Measurements from ENCODE around the gene ALDOC. TPM values are rescaled to one million over a fixed set of nuclear protein-coding genes. Genes with fewer than 3 reads are reported as not detected.

ALDOC gene
- total and polyA plus RNA-seq, 2 of the 13 experiments (the other 11 are each of a cell fraction or from before 2014, with no cell fraction given): 15.4 to 60.9 TPM

GRCh38 chr17:28552176-28552999 is 24.3 kb downstream of the ALDOC start, which contains the start of gene UNC119 (continued):
- TF ChIP-seq, protein P1, sequence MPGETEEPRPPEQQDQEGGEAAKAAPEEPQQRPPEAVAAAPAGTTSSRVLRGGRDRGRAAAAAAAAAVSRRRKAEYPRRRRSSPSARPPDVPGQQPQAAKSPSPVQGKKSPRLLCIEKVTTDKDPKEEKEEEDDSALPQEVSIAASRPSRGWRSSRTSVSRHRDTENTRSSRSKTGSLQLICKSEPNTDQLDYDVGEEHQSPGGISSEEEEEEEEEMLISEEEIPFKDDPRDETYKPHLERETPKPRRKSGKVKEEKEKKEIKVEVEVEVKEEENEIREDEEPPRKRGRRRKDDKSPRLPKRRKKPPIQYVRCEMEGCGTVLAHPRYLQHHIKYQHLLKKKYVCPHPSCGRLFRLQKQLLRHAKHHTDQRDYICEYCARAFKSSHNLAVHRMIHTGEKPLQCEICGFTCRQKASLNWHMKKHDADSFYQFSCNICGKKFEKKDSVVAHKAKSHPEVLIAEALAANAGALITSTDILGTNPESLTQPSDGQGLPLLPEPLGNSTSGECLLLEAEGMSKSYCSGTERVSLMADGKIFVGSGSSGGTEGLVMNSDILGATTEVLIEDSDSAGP (CRISPR knock-in tag; IDR thresholded peaks at IDR 0.05; ENCODE audit: borderline replicate concordance): peak; percentile 27; the same call in 1 of the 2 replicates
- 0 out of 2 replicates have a peak, but pooled peaks have one; percentile 46 for TF ChIP-seq YEATS4 (CRISPR knock-in tag; IDR thresholded peaks at IDR 0.05; ENCODE audit: borderline replicate concordance)
- no peak for TF ChIP-seq SP140L (CRISPR knock-in tag; IDR thresholded peaks at IDR 0.05; ENCODE audit: borderline replicate concordance)
- no peak for TF ChIP-seq THAP9 (CRISPR knock-in tag; IDR thresholded peaks at IDR 0.05; ENCODE audit: borderline replicate concordance)
- TF ChIP-seq KDM3A (CRISPR knock-in tag; IDR thresholded peaks at IDR 0.05; ENCODE audit: low read depth): 0 out of 2 replicates have a peak, but pooled peaks have one; percentile 35
- TF ChIP-seq, protein P2, sequence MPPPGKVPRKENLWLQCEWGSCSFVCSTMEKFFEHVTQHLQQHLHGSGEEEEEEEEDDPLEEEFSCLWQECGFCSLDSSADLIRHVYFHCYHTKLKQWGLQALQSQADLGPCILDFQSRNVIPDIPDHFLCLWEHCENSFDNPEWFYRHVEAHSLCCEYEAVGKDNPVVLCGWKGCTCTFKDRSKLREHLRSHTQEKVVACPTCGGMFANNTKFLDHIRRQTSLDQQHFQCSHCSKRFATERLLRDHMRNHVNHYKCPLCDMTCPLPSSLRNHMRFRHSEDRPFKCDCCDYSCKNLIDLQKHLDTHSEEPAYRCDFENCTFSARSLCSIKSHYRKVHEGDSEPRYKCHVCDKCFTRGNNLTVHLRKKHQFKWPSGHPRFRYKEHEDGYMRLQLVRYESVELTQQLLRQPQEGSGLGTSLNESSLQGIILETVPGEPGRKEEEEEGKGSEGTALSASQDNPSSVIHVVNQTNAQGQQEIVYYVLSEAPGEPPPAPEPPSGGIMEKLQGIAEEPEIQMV (CRISPR knock-in tag; IDR thresholded peaks at IDR 0.05; ENCODE audit: low read depth): no peak
- peak; percentile 61; the same call in 1 of the 2 replicates for TF ChIP-seq MAZ (IDR thresholded peaks at IDR 0.05; ENCODE audit: borderline replicate concordance, low read depth, low read length)
- TF ChIP-seq MAZ (CRISPR knock-in tag; IDR thresholded peaks at IDR 0.05; ENCODE audit: low read depth): no peak
- TF ChIP-seq TEF (CRISPR knock-in tag; IDR thresholded peaks at IDR 0.05): 0 out of 2 replicates have a peak, but pooled peaks have one; percentile 32
- no peak for TF ChIP-seq SCMH1 (CRISPR knock-in tag; IDR thresholded peaks at IDR 0.05; ENCODE audit: borderline replicate concordance)
- TF ChIP-seq CENPBD1 (CRISPR knock-in tag; IDR thresholded peaks at IDR 0.05; ENCODE audit: borderline replicate concordance, low read depth): 0 out of 2 replicates have a peak, but pooled peaks have one; percentile 59
- peak; percentile 72 for TF ChIP-seq ZSCAN21 (CRISPR knock-in tag; IDR thresholded peaks at IDR 0.05; ENCODE audit: borderline replicate concordance)
- TF ChIP-seq SIN3A (IDR thresholded peaks at IDR 0.05; ENCODE audit: borderline replicate concordance, low read depth, low read length): peak; percentile 2; the same call in 1 of the 2 replicates
- TF ChIP-seq ZNF468 (CRISPR knock-in tag; IDR thresholded peaks at IDR 0.05): 0 out of 2 replicates have a peak, but pooled peaks have one; percentile 28
- TF ChIP-seq CHCHD3 (CRISPR knock-in tag; IDR thresholded peaks at IDR 0.05): no peak
- TF ChIP-seq ZFP82 (CRISPR knock-in tag; IDR thresholded peaks at IDR 0.05; ENCODE audit: borderline replicate concordance): no peak
- TF ChIP-seq, protein P3, sequence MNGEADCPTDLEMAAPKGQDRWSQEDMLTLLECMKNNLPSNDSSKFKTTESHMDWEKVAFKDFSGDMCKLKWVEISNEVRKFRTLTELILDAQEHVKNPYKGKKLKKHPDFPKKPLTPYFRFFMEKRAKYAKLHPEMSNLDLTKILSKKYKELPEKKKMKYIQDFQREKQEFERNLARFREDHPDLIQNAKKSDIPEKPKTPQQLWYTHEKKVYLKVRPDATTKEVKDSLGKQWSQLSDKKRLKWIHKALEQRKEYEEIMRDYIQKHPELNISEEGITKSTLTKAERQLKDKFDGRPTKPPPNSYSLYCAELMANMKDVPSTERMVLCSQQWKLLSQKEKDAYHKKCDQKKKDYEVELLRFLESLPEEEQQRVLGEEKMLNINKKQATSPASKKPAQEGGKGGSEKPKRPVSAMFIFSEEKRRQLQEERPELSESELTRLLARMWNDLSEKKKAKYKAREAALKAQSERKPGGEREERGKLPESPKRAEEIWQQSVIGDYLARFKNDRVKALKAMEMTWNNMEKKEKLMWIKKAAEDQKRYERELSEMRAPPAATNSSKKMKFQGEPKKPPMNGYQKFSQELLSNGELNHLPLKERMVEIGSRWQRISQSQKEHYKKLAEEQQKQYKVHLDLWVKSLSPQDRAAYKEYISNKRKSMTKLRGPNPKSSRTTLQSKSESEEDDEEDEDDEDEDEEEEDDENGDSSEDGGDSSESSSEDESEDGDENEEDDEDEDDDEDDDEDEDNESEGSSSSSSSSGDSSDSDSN (CRISPR knock-in tag; IDR thresholded peaks at IDR 0.05): peak; percentile 70
